ENCODE data around the gene MERTK. TPM values are rescaled to one million over a fixed set of nuclear protein-coding genes. Genes with fewer than 3 reads are reported as not detected.

The MERTK gene
- total RNA-seq, 1 donor from 2014 or later: 0.29 TPM

DNA sequence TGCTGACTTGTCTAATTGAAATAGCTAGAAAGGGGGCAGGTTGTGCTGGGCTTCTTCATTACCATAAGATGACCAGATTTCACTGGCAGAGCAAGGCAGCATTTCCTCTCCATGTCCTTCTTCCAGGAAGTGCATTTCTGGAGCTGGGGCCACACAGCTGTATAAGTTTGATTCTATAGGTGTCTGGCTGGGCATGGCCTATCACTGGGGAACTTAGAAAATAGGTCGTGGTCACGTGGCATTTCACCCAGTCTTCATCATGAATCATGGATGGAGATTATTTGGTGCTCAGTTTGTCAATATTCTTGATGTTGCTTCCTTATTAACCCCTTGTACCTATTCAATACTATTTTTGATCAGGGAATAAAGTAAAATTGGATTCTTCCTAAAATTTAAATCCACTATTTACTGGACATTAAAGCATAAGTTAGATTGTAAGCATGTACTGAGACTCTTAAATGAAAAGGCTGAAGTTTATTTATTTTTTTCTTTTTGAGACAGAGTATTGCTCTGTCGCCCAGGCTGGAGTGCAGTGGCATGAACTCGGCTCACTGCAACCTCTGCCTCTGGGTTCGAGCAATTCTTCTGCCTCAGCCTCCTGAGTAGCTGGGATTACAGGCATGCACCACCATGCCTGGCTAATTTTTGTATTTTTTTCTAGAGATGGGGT is 107.1 kb downstream of the MERTK start:
- intact Hi-C loops (cut with micrococcal nuclease): no loop called here

DNA sequence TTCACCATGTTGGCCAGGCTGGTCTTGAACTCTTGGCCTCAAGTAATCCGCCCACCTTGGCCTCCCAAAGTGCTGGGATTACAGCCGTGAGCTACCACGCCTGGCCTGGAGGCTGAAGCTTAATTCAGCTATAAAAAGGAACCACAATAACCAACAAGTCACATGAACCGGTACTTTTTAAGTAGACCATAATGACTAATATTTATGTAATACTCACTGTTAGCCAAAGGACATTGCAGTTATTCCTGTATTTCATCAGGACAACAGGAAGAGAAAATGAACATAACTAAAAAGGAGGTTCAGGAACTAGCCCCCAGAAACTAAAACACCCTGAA is 107.6 kb downstream of the MERTK start:
- intact Hi-C loops (cut with micrococcal nuclease): no loop called here

DNA sequence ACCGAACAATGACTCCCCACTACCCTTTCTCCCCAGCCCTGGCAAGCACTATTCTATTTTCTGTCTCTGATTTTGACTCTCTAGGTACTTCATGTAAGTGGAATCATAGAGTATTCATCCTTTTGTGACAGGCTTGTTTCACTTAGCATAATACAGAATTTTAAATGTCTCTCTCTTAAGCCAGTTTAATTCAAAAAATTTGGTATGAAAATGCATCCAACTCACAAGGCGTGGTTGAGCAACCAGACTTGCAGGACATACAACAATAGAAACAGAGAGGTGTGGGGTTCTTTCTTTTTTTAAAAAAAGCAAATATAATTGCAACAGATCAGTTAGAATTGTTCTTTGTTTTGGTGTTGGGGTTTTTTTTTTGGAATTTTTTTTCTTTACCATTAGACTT is 109.1 kb downstream of the MERTK start:
- intact Hi-C loops (cut with micrococcal nuclease): no loop called here

DNA sequence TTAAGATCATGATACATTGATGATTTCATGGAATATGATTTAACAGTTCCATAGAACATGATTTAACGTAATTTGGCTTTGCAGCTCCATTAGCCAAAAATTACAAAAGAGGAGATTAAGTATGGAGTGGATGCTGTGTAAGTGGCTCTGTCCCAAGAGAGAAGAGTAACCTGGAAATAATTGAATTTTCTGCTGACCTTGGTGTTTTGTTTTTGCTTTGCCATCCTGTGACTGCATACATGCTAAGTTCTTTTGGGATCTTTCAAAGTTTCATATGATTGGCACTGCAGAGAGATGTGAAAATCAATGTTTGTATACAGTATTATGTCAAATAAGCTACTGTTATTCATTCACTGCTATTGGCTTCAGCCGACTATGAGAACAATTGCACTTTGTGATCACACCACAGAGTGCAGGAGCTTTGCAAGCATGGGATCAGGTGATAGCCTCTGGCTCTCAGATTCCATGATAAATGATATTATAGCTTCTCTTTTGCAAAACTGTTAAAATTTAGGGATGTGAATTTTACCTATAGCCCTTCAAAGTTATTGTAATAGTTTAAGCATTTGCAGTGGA is 110.6 kb downstream of the MERTK start:
- intact Hi-C loops (cut with micrococcal nuclease): no loop called here

DNA sequence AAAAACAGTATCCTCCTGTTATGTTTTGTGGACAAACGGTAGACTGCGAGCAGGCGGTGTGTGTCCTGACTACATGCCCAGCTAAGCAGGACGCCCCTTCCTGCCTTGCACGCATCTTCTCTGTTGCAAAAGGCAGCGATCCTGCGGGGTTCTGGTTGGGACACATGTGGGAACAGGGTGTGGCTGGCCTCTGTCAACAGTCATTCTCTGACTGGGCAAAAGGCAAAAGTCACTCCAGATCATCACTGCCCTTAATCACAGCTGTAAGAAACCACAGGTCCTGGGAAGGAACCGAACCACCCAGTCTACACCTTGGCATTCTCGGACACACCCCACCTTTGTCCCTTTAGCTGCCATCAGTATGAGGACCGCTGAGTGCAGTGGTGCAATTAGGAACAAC is 112.3 kb downstream of the MERTK start:
- intact Hi-C loops (cut with micrococcal nuclease): no loop called here

DNA sequence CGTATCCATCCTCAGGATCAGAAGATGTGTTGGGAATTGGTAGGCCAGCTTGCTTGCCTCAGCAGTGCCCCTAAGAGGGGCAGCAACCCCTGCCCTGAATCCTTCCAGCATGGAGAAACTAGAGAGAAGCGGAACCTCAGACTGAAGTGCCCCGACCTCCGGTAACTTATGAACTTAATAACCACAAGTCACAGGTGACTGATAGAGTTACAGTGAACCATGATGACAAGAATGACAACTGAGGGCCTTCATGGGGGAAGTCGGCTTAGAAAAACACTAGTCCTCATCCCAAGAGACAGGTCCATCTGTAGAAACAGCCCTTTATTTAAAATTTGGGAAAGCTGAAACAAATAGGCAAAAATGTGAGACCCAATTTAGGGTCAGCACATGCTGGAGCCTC is 114.1 kb downstream of the MERTK start:
- intact Hi-C loops (cut with micrococcal nuclease): no loop called here

DNA sequence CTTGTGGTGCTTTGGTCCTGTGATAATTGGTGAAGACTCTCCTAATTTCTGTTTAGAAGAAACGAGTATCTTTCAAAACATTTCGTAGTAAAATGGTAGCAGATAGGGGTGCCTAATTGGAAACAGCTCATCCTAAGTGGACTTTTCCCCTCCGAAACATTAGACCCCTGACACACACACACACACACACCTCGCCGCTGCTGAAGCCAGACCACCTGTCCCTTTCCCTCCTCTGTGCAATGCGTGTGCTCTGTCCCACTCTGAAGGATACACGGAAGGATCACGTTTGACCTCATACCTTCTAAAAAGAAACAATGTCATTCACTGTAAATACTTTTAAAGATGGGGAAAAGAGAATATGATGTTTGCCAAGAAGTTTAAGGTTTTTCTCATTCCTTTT is 120.4 kb downstream of the MERTK start:
- intact Hi-C loops (cut with micrococcal nuclease): no loop called here

DNA sequence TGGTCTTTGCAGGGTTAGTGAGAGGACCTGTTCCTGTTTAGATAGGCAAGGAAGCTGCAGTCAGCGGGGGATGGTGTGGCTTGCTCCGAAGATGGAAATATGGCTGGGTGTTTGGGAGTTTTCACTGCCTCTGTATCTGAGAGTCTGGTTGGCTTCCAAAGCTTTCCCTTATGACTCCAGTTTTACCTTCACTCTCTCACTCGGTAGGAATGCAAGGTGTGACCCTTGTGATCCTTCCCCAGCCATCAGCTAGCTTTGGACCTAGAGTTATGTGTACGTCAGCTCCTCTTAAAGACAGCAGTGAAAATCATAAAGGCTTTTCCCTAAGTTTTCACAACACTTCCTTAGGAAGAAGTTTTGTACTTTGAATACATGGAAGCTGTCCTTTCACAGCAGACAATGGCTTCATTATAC is 121.2 kb downstream of the MERTK start:
- intact Hi-C loops (cut with micrococcal nuclease): no loop called here

DNA sequence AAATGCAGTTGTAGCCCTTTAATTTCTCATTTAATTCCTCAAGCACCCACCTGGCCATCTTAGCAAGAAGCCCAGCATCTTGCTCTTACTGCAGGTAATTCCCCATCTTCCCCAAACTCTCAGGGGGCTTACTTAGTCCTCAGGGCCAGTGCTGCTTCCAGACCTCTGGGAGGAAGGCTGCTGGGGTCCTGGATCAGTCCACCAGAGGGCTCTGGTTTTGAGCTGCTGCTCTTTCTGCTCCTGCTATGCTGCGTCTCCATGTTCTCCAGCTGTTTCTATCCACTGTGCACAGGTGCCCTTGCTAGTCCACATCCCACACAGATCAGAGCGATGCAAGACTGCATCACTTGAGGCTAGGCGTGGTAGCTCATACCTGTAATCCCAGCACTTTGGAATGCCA is 122.2 kb downstream of the MERTK start:
- intact Hi-C loops (cut with micrococcal nuclease): no loop called here

DNA sequence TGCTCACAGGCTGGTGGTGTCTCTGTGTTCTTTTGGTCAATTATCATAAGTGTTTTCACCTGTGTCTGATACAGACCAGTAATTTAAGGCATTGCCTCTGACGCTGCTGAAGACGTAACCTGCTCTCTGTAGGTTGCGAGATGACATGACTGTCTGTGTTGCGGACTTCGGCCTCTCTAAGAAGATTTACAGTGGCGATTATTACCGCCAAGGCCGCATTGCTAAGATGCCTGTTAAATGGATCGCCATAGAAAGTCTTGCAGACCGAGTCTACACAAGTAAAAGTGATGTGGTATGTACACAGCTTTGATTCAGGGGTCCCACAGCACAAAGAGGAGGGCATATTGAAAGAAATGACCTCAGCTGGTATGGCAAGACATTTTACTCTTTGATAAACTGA is 122.9 kb downstream of the MERTK start:
- intact Hi-C loops (cut with micrococcal nuclease): no loop called here

DNA sequence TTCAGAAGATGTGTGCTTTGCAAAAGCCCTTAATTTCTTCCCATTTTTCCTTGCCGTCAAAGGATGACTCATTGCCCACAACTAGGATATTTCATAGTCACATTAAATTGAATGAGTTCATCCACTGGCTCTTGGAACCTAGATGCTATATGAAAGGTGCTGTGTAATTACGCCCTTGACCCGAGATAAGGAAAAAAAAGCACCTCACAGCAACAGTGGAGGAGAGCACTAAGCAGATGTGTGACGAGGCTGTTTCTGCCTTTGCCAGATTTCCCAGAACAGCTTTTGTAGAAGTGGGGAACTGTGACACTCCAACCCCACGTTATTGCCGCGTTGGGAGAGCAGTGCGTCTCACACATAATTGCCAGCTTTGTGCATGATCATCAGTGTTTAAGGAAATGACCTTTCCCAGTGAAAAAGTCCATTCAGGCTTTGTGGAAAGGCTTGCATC is 123.4 kb downstream of the MERTK start:
- intact Hi-C loops (cut with micrococcal nuclease): no loop called here

DNA sequence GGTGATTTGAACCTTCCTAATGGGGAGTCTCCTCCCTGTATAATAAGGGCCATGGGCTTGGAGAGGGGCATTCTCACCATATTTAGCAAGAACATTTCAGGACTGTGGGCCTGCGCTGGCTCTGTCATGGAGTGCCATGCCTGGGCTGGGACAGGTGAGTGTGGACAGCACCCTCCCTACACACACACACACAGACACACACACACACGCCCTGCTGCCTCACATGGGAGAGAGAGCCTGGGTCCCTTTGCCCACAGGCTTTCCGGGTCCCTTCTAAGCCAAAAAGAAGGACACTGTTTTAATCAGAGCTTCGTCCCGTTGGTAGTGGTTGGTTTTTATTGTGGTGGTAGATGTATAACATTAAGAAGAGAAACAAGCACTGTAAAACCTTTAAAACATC is 125.3 kb downstream of the MERTK start:
- intact Hi-C loops (cut with micrococcal nuclease): no loop called here

DNA sequence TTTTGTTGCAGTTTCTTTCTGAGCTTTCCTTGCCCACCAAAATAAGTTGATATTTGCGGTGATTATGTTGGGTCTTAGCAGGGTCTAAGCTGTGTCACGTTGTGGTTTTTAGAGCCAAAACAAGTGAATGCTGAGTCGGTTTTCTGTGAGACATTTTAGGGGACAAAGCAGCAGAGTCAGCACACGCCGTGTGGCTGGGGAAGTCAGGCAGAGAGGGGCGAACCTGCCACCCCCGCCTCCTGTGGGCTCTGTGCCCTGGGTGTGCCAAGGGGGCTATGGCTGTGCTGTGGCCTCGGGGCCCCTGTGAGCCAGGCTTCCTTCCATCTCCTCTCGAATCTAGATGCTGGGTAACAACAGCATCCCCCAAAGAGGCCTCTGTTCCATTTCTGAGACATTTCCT is 125.8 kb downstream of the MERTK start:
- intact Hi-C loops (cut with micrococcal nuclease): no loop called here

DNA sequence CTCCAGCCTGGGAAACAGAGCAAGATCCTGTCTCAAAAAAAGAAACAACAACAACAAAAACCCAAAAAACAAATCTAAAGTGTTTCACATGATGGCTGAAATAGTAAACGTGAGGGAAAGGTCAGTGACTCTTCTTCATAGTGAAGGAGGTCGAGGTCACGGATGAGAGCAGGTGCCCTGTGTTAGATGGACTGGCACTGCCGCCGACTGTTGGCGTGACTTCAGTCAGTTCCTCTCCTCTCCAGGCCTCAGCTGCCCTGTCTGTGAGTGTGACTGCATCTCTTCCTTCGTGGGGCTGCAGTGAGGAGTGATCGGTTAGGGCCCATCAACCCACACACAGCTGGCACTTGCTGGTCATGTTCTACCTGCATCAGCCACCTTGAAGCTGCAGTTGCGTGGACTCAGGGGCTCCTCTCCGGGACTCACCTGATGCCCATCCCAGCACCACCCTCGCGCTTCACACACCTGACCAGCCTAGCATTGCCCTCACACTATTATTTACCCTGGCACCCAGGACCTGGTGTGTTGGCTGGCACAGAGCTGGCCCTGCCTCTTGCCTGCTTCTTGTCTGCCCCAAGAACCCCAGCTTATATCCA is 126.6 kb downstream of the MERTK start:
- intact Hi-C loops (cut with micrococcal nuclease): no loop called here

DNA sequence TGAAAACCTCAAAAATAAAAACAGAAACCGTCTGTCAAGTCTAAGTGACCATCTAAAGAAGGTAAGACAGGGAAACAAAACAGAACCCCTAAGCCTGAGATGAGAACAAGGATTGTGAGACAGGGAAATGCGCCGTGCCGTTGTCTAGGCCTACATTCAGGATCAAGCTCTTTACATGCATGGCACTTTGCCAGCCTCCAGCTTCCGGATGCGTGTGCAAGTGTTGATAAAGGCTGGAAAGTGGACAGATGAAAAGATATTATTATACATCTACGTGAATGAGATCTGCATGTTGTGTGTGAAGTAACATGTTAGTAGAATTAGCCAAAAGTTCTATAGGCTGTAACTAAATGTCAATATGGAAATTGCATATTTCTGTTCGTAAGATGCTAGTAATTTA is 128.1 kb downstream of the MERTK start:
- intact Hi-C loops (cut with micrococcal nuclease): no loop called here

DNA sequence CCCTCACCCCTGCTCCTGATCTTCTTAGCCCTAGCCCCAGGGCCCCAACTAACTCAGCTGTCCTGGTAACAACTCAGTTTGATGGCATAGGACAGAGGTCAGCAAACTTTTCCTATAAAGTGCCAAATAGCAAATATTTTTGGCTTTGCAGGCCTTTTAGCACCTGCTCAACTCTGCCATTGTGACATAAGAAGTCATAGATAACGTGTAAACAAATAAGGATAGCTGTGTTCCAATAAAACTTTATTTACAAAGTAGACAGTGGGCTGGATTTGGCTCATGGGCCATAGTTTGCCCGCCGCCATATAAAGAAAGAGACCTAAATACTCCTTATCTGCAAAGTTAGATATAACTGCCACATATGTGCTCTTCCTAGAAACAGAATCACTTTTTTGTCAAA is 129.4 kb downstream of the MERTK start:
- intact Hi-C loops (cut with micrococcal nuclease): no loop called here

DNA sequence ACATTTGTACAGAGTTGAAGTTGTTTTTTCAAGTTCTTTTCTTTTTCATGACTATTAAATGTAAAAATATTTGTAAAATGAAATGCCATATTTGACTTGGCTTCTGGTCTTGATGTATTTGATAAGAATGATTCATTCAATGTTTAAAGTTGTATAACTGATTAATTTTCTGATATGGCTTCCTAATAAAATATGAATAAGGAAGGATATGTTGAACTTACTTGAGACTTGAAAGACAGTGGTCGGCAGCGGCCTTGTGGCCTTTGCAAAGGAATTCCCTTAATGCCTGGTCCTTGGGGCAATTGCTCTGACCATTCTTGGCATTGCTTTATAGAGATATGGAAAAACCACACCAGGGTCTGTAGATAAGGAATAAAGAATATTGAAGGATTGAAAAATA is 130.8 kb downstream of the MERTK start:
- intact Hi-C loops (cut with micrococcal nuclease): no loop called here

DNA sequence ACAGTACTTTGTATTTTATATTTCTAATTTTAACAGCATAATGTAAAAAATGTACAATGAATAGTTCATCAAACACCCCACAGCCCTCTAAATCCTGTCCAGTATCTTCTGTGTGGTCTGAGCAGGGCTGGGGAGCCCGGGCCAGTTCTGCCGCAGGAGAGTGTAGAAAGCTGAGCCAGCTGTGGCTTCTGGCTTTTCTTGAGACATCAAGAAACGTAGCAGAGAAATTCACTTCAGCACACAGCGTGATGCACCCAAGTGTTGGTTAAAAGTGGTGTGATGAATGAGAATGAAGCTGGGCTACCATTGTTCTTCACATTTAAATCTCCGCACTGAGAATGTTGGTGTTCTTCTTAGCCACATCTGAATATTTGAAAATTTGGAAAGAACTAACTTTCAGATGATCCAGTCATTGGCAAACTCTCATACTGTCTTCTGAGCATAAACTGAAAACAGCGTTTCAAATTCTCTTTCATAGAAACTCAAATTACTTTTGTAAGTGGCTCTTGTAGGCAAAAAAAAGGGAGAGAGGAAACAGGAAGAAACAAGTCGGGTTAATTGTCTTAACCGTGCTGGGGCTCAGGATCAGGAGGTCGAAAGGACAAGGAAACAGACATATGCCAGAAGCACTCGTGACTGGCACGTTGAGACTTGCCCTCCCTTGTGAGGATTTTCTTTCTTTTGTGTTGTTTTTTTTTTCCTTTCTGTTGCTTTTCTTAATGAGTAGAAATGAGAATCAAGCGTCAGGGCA is 133.2 kb downstream of the MERTK start:
- intact Hi-C loops (cut with micrococcal nuclease): no loop called here

DNA sequence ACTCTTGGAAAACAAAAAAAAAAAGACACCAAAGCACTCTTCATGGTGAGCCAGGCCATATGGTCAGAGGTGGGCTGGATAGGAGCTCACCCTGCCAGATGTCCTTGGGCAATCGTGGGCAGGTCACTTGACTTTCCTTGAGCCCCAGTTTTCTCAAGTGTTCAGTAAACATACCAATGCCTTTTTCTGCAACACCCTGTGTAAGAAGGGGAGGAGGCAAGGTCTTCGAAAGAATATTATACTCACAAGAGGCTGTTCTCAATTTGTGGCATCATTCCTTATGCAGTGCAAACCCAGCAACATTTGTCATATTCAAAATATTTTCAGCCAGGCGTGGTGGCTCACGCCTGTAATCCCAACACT is 133.8 kb downstream of the MERTK start:
- intact Hi-C loops (cut with micrococcal nuclease): no loop called here

DNA sequence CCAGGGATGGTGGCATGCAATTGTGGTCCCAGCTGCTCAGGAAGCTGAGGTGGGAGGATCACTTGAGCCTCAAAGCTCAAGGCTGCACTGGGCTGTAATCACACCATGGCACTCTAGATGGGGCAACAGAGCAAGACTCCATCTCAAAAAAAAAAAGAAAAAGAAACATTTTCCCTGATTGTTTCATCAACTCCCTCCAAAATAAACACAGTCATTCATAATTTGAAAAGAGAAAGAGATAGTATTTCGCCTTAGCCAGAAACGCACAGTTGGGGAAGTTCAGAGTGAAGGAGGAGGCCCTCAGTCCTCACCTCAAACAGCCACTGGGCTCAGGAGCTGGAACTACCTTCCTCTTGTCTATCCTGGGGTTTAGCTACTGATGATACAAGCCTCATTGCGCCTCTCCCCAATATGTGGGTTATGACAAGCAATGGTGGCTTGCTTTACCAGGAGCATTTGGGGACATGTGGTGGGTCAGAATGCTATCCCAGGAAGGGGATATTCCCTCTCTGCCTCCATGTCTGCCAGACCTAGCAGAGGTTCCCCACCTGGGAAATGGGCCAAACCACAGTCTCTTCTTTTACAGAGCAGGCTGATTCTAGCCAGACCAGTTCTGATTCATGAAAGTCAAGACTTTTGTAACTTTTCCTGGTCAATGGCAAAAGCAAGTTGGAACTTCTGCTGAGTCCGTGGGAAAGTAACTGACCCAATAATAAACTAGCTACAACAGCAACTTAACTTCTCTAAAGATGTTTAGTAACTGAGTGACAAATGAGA is 134.5 kb downstream of the MERTK start:
- intact Hi-C loops (cut with micrococcal nuclease): no loop called here

DNA sequence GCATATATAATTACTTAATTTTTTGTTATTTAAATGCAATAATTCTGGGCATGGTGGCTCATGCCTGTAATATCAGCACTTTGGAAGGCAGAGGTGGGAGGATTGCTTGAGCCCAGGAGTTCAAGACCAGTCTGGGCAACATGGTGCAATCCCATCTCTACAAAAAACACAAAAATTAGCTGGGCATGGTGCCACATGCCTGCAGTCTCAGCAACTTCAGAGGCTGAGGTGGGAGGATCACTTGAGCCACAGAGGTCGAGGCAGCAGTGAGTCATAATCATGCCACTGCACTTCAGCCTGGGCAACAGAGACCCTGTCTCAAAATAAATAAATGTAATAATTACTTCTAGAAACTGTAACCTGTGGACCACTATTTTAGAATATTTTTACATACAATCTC is 135.2 kb downstream of the MERTK start:
- intact Hi-C loops (cut with micrococcal nuclease): no loop called here

DNA sequence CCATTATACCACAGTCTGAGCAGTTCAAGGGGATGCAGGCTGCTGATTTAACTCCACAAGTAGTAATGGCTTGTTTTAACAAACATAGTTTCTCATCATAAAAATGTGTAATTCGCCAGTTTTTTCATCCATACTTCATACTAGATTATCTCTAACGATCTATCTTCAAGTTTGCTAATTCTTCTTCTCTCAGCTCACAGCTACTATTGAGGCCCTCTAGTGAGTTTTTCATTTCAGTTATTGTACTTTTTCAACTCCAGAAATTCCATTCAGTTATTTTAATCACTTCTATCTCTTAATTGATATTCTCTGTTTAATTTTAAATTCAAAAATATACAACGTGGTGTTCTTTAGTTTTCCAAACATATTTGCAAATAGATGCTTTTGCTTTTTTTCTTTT is 136.5 kb downstream of the MERTK start:
- intact Hi-C loops (cut with micrococcal nuclease): no loop called here
